8988T (cell line): ENCODE data around the gene TBC1D2B.

Experiments
- DNase-seq: peaks from one replicate; pipeline ENCODE4 v3.0.0; 2011

Gene TBC1D2B

DNA sequence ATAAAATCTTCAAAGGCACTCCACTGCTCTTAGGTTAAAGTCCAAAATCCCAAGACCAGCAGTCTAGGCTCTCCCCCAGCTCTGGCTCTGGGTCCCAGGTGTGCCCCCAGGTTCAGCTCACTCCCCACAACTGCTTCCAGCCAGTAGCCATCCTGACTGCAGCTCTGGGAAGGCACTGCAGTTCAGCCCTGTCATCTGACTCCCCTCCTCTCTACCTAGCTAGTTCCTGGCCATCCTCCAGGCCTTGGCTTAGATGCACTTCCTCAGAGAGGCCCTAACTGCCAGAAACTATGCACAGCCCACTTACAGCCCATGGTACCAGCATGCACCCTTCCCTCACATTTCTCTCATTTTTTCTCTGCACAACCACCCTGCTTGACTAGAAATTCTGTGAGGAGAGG, 25.5 kb downstream of the TBC1D2B start:
- no peak for DNase-seq

DNA sequence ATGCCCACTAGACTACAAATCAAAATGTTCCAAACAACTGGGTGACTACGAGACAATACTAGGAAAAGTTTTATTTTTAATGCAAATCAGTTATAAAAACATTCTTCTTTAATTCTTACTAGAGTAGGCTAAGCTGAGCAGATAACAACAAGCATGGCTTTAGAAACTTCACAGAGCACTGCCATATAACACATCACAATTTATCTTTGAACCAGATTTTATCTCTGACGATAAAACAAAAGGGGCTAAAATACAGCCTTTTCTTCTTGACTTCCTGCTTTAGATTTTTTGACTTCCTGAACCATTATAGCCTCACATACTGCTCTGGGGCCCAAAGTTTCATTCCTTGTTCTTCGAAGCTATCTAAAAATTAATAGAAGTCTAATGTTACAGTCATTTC, 25.9 kb downstream of the TBC1D2B start:
- DNase-seq: no peak

DNA sequence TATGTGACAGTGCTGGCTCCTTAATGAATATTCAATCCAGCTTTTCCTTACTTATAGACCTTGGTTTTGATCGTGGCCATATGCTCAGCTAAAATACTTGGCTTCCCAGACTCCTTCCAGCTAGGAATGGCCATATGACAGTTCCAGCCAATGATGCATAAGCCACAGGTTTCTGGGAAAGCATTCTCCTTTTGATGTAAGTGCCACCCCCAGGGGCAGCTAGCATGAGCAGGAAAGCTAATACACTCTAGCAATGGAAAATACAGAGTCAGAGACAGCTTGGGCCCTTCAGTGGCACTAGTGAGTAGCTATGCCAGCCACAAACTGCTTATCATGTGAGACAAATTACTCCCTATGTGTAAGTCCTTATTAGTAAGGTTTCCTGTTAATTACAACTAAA, 26.7 kb downstream of the TBC1D2B start:
- DNase-seq: no peak

DNA sequence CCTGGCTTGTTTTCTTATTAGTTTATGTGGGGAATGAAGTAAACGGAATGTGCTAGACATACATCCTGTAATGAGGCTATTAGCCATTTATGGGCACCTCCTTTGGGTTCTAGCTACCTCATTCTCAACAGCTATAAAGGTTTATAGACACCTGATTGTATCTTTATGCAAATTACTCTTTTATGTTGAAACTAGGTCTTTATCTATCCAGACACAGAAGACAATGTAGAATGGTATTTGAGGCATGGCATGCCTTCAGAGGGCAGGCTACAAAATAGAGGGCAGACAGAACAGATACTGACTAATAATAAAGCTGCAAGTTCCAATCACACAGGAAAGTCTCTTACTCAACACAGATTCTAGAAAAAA, 27.1 kb downstream of the TBC1D2B start:
- no peak for DNase-seq

DNA sequence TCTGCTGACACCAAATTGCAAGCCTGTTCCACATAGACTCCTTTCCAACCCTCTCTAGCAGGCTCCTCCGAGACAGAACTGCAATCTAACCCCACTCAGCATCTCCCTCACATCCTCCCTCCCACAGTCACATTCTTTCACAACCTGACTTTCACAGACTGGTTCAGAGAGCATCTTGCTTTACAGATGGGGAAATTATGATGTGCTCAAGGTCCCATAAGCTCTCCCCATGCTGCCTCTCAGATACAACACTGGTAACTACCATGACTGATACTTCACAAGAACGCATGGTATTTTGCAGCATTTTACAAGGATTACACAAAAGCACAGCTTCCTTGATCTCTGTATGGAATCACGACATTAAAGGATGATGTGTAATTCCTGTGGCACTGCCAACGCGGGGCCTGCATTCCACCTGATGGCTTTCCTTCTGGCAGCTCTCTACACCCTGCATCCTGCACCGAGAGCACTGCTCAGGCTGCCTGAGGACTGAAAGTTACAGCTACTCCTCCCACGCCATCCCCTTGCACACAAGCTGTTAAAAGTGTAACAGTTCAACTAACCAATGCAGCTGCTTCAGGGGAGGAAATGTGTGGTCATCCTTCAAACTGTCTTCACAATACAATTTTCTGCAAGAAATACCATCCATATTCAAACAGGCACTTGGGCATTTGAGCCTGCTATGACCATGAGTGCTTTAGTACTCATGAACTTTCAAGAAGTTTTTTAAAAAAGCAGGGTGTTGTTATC, 27.6 kb downstream of the TBC1D2B start:
- DNase-seq: no peak

DNA sequence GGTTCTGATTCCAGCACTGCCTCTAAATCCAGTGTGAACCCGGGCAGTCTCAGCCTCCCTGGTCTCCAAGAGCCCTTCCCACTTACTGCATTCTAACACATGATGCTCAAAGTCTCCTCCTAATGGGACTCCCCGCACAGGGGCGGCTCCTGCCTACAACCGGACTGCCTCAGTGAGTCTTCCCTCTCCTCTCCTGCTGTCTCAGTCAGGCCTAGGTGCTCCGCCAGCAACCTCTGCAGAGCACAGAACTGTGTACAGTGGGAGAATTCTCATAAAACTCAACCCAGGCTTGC, 28.9 kb downstream of the TBC1D2B start:
- no peak for DNase-seq

DNA sequence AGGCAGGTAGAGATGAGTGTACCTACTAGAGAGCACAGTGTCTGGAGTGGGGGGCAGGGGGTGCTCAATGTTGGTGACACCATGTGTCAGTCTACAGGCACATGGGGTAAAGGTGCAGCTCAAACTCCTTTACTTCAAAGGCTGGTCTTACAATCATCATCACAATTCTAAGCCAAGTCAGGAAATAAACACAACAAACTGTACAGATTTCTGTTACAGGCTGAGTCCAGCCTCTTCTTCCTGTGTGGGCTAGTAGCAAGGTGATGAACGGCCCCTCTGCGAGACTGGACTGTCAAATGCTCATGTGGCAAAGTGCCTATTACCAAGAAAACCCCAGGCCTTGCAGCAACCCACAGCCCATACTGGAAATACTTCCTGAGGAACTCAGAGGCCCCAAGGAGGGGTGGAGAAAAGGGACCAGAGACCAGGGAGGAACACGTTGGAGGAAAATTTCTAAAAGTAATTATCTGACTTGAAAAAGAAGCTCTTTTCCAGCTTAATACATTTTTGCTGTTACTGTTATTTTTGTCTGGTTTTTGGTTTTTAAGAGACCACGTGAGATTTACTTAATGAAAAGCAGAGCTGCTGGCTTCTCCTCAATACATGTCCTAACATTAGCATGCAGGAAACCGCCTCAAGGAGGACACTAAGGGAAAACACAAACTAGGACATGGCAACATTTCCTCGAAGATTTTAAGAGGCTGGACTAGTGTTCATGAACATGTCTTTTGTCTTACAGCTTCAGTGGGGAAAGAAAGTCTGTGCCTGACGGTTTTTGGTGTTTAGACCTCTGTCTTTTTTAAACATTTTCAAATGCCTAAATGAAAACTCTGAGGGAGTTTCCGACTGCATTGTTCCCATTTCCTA, 29.5 kb downstream of the TBC1D2B start:
- DNase-seq: no peak

DNA sequence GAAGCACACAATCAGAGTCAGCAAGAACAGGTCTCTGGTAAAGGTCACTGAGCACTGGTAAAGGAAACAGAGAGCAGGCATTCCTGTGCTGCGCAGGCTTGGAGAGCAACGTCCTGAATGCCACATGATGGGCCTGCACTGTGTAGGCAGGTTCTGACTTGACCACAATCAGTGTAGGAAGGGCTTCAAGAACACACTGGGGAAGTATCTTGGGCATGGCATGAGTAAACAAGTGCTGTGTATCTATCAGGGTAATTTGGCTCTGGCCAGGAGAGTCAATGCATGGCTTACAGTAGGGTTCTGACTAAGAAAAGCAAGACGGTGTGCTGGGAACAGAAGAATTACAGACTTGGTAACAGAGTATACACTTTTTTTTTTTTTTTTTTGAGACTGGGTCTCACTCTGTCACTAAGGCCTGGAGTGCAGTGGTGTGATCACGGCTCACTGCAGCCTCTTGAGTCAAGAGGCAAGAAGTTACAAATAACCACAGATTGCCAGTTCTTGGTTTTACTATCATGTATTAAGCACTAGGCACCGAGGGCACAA, 30.6 kb downstream of the TBC1D2B start:
- DNase-seq: no peak

DNA sequence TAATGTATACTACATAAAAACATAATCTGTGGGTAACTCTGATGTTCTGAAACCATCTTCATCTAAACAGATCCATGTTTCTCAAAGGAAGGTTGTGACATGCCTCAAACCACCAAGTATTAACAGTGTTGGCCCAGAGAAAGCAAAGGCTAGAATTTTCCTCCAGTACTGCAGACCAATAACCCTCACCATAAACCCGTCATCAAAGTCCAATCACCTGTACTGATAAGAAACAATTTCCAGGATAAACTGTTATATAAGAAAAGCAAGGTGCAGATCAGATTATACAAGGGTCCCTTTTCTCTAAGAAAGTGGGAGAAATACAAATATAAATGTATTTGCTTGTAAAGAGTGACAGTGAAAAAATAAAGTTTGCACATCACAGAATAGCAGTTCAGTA, 32.3 kb downstream of the TBC1D2B start:
- no peak for DNase-seq

DNA sequence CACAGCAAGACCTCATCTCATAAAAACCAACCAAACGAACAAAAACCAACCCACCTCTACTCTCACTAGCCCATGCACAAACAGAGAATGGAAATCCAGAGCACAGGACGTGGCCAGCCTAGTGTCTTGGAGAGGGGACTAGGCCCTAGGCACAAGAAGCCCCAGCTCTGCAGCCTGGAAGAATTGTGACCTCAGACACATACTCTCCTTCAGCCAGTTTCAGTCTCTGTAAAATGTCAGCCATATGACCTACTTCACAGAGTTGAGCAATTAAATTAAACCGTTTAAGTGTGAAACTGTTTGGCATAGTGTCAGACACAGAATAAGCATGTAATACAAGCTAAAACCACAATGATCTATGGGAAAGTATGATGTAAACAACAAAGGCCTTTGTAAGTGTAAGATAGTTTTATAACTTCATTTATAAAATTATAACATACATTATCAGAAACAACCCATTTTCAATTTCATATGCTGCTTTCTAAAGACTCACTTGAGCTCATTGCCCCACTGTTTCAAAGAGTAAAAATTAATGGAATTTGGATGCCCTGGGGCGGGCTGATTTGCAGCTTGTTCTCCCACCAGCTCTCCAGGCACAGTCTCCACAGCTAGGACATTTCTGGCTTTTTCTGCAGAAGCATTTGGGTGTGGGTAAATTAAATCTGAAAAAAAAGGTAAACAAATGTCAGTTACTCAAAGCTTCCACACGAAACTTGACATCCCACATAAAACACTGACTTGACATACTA, 32.9 kb downstream of the TBC1D2B start:
- DNase-seq: no peak

DNA sequence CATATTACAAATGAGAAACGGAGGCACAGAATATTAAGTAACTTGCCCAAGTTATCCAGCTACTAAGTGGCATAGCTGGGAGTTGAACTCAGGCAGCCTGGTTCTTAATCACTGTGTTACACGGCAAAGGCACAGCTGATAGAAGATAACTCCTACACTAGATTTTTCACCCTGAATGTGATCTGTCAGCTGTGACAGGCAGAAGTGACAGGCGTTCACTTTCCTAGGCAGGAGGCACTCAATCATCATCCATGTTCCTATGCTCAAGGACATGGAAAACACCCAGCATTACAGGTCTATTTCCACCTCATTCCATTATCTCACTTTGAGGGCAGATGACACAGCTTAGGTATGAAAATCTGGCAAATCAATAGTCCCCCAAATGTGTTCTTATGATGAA, 35.6 kb downstream of the TBC1D2B start:
- no peak for DNase-seq

DNA sequence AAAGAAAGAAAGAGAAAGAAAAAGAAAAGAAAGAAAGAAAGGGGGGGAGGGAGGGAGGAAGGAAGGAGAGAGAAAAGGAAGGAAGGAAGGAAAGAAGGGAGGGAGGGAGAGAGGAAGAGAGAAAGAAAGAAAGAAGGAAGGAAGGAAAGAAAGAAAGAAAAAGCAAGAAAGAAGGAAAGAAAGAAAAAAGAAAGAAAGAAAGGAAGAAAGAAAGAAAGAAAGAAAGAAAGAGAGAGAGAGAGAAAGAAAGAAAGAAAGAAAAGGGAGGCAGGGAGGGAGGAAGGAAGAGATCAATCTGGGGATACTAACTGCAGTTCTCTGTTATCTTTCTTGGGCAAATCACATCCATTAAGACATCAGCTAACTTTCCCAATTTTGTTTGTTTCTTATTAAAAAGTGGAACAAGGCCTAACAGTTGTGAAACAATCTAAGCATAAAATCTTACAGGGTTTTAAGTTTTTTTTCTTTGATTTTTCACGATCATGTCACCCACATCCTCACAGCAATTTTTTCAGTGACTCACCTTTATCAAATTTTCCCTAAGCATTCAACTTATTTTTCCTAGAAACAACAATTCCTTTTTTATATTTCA, 36.8 kb downstream of the TBC1D2B start:
- no peak for DNase-seq

DNA sequence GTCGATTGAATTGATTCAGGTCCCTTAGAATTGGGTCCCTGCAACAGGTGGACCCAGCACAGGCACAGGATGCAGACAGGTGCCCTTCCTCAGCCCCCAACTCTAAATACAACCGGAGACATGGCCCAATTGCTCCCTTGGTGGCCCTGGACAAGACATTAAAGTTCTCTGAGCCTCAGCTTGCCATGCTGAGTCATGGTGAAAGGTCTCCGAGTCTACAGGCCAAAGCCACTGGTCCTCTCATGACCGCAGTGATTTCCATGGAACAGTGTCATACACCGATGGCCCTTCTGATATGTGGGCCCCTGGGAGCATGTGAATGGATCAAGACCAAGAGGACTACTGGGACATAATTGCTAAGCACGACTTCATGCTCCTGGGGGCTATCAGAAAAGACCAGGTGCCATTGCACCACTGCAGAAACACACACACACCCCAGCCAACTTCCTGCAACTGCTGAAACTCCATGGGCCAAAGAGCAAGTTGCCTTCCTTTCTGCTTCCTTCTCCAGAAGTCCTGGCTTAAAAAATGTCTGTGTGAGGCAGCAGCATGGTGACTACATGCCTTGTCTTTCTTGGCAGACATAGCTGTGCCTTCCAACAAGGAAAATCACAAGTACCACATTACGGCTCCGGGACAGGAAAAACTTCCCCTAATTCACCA, 38.8 kb downstream of the TBC1D2B start:
- no peak for DNase-seq

DNA sequence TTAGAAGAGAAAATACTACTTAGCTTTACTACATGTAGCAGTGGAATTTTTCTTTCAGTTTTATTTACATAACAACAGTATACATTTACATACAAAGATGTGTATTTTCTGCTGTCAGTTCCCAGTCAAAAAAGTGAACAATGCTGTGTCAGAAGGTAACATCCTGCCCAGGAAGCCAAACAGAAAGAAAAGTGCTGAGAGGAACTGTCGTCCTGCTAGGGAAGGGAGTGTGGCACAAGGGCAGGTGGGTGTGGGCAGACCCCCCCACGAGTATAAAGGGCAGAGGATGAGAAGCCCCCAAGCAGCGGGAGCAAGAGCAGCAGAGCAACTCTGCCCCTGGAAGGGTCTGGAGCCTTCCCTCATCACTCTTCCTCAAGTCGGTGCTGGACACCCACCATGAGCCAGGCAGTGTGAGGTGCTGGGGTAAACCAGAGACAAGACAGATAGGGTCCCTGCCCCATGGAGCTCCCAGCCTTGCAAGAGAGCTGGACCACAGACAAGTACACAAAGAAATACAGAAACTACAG, 39.7 kb downstream of the TBC1D2B start:
- DNase-seq: no peak

DNA sequence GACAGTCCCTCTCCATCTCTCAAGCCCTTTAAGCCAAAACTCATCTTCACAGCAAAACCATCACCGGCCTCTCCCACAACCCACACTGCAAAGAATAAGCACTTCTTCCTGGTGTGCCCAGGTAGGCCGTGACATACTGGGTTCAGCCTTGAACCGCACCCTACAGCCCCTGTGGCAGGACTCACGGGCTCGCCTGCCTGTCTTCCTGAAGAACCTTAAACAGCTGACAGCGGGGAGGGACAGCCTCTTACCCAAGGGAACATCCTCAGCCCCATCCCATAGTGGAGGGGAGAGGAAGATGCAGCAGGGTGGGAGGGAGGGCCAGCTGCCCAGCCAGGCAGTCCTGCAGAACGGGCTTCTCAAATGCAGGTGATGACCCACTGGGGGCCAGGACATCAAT, 40.2 kb downstream of the TBC1D2B start:
- no peak for DNase-seq

DNA sequence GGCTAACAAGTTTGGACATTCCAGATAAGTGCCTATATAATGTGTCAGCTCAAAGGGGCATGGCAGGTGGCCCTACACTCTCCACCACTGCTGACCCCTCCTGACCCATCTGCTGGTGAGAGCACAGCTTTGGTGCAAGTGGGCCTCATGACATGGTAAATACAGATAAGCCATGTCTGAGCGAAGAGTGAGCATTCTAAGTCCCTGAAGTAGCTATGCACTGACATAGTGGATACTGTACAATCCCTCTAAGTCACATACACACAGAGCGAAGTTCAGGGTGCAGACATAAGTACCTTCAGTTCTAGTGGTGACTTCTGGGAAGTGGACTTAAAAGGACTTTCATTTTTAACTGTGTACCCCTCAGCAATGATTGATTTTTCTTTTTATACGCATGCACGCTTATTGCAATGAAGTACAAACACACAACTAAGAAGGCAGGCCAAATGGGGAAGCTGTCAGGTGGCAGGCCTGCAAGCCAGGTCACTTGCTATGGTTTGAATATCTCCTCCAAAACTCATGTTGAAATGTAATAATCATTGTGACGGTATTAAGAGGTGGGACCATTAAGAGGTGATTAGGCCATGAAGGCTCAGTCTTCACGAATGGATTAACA, 41.5 kb downstream of the TBC1D2B start:
- DNase-seq: no peak

DNA sequence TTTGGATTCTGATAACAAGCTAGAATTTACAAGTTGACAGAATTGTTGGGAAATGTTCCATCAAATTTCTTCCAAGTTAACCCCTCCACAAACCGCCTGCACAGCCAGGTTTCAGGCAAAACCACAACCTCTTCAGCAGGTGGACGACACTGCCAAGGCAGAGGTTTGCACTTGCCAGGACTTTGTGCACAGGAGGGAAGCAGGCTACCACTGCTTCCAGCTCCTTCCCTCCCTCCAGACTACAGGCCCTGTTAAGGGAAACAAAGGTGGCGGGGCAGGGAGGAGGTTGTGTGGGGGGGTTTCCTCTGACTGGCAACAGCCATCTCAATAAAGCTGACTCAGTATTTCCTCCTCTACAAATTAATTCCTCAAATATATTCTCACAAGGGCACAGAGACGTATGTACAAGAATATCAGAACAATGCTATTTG, 42.2 kb downstream of the TBC1D2B start:
- DNase-seq: no peak

DNA sequence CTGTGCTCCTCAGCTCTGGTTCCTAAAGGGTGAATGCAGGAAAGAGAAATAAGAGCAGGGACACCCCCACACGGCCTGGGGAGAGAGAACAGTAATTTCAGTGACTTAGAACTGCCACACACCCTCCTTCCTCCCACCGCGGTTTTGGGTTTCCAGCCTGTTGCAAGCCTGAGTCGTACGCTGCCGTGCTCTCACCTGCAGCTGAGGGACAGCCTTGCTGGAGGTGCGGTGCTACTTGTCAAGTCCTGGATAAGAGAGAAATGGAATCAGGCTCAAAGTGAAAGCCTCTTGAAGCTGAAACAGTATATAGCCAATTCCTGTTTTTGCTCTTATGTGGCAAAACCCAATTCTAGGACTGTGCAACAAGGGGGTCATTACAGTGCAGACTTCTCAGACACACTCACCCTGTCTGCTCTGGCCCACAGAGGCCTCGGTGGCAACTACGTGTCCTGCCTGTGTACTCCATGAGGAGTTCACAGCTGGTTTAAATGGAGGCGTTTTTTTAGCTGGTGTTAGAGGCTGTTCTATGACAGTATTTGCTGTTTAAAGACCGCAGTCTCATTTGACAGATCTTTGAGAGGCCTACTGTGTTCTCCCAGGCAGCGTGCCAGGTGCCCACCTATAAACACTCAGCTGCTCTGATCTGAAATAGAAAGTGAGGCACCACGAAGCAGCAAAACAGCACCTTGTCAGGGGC, 42.9 kb downstream of the TBC1D2B start:
- DNase-seq: no peak

DNA sequence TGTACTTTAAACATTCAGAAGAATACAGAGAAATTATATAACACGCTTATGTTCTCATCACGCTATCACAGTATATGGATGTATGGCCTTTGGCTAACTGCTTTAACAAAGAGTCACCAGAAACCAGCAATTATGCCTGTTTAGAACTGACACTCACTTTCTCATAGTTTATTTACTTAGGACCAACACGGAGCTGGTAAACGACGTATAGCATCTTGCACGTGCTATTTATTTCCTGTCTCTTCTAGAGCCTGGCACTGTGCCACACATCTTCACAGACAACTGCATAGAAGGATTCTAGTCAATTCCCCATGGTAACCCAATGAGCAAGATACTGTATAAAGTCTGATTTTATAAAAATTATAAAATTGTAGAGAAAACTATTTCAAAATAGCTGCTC, 43.6 kb downstream of the TBC1D2B start:
- DNase-seq: no peak

DNA sequence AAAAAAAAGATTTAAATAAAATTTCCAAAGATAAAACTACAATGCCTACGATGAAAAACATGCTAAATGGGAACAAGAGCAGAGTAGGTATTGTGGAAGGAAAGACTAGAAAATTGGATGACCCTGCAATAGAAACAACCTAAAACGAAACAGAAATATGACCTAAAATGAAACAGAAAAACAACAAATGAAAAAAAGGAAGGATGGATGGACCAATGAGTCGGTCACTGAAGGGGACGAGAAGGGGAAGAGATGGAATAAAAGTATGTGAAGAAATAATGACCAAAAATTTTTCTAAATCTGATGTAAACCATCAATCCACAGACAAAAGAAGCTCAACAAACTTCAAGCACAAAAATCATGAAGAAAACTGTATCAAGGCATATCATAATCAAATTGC, 44.8 kb downstream of the TBC1D2B start:
- no peak for DNase-seq

DNA sequence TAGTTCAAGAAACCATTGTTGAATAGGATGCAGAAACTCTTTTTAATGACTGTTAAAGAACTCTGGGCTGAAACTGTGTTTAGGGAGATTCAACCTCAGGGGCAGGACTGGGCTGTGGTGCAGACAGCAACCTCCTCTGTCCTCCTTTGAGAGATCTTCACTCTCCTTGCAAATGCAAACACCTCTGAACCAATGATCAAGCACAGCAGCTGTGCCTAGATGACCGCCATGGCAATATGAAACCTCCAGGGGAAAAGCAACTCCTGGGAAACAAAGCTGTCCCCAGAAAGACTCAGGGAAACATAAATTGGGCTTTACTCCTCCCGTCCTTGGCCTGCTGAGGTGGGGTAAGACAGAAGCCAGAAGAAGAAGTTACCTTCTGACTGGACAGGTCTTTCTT, 52.6 kb downstream of the TBC1D2B start:
- DNase-seq: no peak
